ENCODE results near the gene LARP4B.
A peak's percentile ranks its signal among the peaks of the same experiment; 100 is the strongest.

Gene LARP4B

DNA sequence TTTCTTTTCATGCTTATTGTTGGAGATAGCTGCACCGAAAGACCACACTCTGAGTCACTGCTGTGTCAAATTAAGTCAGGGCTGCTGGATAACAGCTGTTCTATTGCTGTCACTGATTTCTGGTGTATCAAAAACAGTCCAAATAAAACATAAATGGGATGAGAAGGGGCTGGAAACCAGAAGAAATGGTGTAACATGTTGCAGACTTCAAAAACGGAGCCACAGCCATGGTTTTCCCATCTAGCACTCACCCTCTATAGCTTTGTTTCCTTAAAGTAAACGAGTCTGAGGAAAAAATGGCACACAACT, 138.8 kb downstream of the LARP4B start:
- H3K4me3 ChIP-seq (replicated peaks in 1 of 2; ENCODE audit: low read depth in 2 of 2, low read length in 2 of 2): no peak overlapping the region
- peak; percentile 28 to 34 for DNase-seq (ENCODE audit: low read depth in 2 of 2)
- TF ChIP-seq, protein P1, sequence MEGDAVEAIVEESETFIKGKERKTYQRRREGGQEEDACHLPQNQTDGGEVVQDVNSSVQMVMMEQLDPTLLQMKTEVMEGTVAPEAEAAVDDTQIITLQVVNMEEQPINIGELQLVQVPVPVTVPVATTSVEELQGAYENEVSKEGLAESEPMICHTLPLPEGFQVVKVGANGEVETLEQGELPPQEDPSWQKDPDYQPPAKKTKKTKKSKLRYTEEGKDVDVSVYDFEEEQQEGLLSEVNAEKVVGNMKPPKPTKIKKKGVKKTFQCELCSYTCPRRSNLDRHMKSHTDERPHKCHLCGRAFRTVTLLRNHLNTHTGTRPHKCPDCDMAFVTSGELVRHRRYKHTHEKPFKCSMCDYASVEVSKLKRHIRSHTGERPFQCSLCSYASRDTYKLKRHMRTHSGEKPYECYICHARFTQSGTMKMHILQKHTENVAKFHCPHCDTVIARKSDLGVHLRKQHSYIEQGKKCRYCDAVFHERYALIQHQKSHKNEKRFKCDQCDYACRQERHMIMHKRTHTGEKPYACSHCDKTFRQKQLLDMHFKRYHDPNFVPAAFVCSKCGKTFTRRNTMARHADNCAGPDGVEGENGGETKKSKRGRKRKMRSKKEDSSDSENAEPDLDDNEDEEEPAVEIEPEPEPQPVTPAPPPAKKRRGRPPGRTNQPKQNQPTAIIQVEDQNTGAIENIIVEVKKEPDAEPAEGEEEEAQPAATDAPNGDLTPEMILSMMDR (IDR thresholded peaks at IDR 0.05; ENCODE audit: low read depth, low read length): no peak

DNA sequence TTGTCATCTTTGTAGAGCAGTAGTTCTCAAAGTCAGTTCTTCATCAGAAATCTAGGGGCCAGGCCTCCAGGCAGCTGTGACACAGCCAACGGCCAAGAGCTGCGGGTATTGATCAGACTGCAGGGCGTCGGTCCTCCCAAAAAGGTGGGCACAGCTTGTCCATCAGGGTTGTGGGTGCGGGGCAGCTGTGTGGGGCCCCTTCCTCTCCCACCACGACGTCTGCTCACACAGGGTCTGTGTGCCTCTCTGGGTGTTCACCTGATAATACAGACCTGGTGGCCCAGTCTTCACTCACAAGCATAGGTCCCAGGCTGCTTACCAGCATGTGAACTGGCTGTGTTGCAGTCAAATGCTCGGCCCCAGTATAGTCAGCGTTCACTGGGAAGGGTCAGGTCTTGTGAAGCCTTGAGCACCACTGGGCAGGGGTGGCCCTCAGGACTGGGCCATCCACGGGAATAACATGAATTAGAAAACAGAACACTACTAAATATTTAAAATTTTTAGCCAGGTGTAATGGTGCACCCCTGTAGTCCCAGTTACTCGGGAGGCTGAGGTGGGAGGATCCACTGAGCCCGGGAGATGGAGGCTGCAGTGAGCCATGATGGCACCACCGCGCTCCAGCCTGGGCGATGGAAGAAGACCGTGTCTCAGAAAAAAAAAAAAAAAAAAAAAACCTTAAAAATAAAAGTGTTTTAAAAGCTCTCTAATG, 139.3 kb downstream of the LARP4B start:
- TF ChIP-seq, protein P1 (IDR thresholded peaks at IDR 0.05; ENCODE audit: low read depth, low read length): no peak
- H3K4me3 ChIP-seq (replicated peaks in 1 of 2; ENCODE audit: low read depth in 2 of 2, low read length in 2 of 2): no peak overlapping the region
- no peak for DNase-seq (ENCODE audit: low read depth in 2 of 2)

DNA sequence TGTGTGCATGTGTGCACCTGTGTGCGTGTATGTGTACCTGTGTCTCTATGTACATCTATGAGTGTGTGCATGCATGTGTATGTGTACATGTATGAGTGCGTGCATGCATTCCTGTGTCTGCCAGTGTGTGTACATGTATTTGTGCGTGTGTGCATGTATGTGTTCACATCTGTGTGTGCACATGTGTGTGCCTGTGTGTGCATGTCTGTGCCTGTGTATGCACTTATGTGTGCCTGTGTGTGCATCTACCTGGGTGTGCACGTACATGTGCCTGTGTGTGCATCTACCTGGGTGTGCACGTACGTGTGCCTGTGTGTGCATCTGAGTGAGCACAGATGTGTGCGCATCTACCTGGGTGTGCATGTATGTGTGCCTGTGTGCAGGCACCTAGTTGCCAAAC, 139.9 kb downstream of the LARP4B start:
- H3K4me3 ChIP-seq (replicated peaks in 1 of 2; ENCODE audit: low read depth in 2 of 2, low read length in 2 of 2): no peak overlapping the region
- TF ChIP-seq, protein P1 (IDR thresholded peaks at IDR 0.05; ENCODE audit: low read depth, low read length): no peak
- DNase-seq (ENCODE audit: low read depth in 2 of 2): no peak

DNA sequence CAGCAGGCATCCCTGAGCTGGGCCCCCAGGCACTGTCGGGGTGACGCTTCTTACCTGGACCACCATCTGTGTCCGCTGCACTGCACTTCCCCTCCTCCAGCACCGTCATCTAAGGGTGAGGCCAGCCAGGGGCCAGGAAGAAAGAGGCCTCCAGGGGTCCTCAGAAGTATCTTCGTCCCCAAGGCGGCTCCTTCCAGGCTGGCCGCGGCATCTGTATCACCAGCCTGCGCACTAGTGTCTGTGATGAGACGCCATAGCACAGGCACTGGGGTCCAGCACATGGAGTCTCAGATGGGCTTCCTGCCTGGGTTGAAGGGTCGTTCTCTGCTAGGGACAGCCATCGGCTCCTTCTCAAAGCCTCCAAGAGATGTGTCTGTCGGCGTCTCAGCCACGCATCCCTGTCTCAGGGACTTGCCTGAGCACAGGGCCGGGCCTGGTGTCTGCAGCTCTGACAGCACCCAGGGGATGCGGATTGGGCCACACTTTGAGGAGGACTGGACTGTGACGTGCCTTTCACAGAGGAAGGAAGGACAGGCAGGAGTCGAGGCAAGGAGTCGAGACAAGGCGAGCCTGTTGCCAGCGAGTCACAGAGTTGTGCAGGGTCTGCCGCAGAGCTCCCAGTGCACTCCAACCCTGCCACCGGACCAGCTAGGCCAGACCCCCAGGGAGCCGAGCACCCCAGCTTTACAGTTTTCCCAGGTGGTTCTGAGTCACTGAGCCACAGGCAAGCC, 140.5 kb downstream of the LARP4B start:
- H3K4me3 ChIP-seq (replicated peaks in 1 of 2; ENCODE audit: low read depth in 2 of 2, low read length in 2 of 2): no peak overlapping the region
- TF ChIP-seq, protein P1 (IDR thresholded peaks at IDR 0.05; ENCODE audit: low read depth, low read length): no peak
- no peak for DNase-seq (ENCODE audit: low read depth in 2 of 2)

DNA sequence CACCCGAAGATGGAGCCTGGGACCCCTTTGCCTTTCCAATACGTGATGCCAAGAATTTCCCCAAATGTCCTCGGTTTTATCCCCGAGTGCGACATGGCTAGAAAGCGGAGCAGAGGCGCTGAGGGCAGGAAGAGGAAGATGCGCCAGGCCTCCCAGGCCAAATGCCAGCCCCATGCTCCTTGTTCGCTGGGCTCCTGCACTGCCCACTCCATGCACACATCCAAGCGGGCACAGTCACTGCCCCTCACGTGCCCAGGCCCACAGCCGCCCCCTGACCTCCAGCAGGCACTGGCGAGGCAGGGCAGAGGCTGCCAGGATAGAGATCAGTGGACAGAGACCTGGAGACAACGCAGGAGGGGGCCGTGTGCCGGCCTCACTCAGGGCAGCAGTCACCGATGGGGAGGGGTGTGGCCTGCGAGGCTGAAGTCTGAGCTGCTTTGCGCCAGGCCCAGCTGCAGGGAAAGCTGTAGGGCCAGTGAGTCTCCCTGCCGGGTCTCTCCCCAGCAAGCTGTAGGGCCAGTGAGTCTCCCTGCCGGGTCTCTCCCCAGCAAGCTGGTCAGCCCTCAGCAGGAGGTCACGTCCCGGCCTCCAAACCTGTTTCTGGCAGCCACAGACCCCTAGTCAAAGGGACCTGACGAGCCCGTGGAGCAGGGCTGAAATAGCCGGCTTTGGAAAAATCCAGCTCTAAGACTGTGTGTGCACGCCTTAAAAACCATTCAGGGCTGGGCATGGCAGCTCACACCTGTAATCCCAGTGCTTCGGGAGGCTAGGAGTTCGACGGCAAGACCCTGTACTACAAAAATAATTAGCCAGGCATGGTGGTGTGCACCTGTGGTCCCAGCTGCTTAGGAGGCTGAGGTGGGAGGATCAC, 141.4 kb downstream of the LARP4B start:
- no peak for DNase-seq (ENCODE audit: low read depth in 2 of 2)
- TF ChIP-seq, protein P1 (IDR thresholded peaks at IDR 0.05; ENCODE audit: low read depth, low read length): no peak
- H3K4me3 ChIP-seq (replicated peaks in 1 of 2; ENCODE audit: low read depth in 2 of 2, low read length in 2 of 2): no peak overlapping the region

DNA sequence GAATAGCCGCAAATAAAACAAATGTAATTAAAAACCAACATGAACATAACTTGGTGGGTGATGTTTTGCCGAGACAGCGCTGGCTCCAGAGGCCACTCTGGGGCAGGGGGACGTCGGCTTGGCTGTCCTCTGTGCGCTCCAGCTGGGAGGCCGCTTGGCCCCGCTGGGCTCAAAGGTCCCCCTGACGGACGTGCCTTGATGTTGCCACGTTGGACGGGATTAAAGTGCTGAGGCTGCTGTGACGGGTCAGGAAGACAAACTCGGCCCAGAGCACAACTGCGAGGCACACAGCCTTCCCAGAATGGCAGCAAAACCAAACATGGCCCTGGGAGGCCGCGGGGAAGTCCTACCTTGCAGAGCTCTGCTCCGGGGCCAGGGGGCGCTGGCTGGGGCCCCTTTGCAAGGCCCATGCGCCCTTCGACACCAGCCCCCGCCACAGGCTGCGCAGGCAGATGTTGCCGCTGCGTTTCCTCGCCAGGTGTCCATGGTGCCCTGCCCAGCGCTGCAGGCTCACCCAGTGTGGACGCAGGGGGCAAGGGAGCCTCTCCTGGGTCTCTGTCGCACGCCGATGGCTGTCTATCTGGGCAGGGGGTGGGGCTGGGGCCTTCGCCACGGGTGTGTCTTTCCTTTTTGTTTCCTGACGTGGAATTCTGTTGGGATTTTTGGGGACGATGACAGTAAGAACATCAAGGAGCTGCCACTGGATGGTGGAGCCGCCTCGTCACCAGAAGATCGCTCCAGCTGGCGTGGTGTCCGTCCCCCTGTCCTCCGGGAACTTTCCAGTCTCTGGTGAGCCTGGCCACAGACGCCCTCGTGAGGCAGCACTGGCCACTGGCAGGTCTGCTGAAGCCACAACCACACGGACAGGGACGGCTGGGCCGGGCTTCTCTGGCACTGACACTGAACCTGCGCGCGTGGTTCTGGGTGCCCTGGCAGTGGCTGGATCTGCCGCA, 142.4 kb downstream of the LARP4B start:
- peak; percentile 56 to 61 for DNase-seq (ENCODE audit: low read depth in 2 of 2)
- TF ChIP-seq, protein P1 (IDR thresholded peaks at IDR 0.05; ENCODE audit: low read depth, low read length): peak; percentile 63
- H3K4me3 ChIP-seq (replicated peaks in 1 of 2; ENCODE audit: low read depth in 2 of 2, low read length in 2 of 2): peak overlapping the region; percentile 17 to 32

Data from cardiac fibroblast (primary cell).